Sigmoid colon (tissue), 7 donors: ENCODE results near the gene C10orf105. TPM values are rescaled to one million over a fixed set of nuclear protein-coding genes. Genes with fewer than 3 reads are reported as not detected.

Source experiments
- DNase-seq: peaks from one replicate; pipeline ENCODE4 v3.0.0-alpha.2; 2019
- H3K27ac ChIP-seq, 4 donors: fragments of 200-600 bp; sonication (generic); one replicate each; pipeline ENCODE4 v1.5.1; 2016 to 2019; ENCODE audit warnings: mild to moderate bottlenecking in 1 of 4
- H3K27me3 ChIP-seq, 3 donors: fragments of 200-600 bp; sonication (generic); one replicate each; pipeline ENCODE4 v1.5.1; 2019; ENCODE audit warnings: mild to moderate bottlenecking in 1 of 3
- H3K36me3 ChIP-seq, 4 donors: fragments of 200-600 bp; sonication (generic); one replicate each; pipeline ENCODE4 v1.5.1; 2016 to 2019
- H3K4me1 ChIP-seq, 4 donors: fragments of 200-600 bp; sonication (generic); one replicate each; pipeline ENCODE4 v1.5.1; 2017 to 2019
- H3K4me3 ChIP-seq, 4 donors: fragments of 200-600 bp; sonication (generic); one replicate each; pipeline ENCODE4 v1.5.1; 2017 to 2019; ENCODE audit warnings: mild to moderate bottlenecking in 2 of 4, moderate library complexity in 1 of 4
- H3K9me3 ChIP-seq, 4 donors: fragments of 200-600 bp in 3 of 4; sonication (generic) in 3 of 4; one replicate each; pipeline versions ENCODE4 v1.5.1 to v1.6.1; 2013 to 2019
- EP300 ChIP-seq, 4 donors: sonication (generic); formaldehyde crosslinking; IDR thresholded peaks; one replicate each; pipeline ENCODE4 v1.6.1; 2017; ENCODE audit warnings: antibody characterized with exemption in 4 of 4
- POLR2A ChIP-seq, 2 donors: fragments of 450-650 bp; IDR thresholded peaks; one replicate each; pipeline ENCODE4 v1.6.1; 2016; ENCODE audit warnings: antibody characterized with exemption in 2 of 2, mild to moderate bottlenecking in 2 of 2, moderate library complexity in 2 of 2
- POLR2AphosphoS5 ChIP-seq, 4 donors: sonication (generic); formaldehyde crosslinking; IDR thresholded peaks; one replicate each; pipeline ENCODE4 v1.6.1; 2017; ENCODE audit warnings: antibody characterized with exemption in 4 of 4
- WGBS, 2 donors: extraction: QIAGEN DNeasy Blood & Tissue Kit; methylation state at CpG; one replicate each; pipeline ENCODE4 v1.1.7; 2013; 5-methylcytosine and 5-hydroxymethylcytosine counted together
- intact Hi-C: fragments of 100-400 bp; cut with DNase I; formaldehyde crosslinking; loops from one replicate; pipeline ENCODE4 v1.15.1; 2023
- polyA plus RNA-seq, 3 donors: library from polyadenylated mRNA; stranded (reverse); fragments of 200-250 nt; gene quantifications; one replicate each; pipeline ENCODE4 v1.2.3, GENCODE V29; 2013
- total RNA-seq, 4 donors: library from RNA; depleted of rRNA; stranded (reverse); fragments of >200 nt; gene quantifications; one replicate each; pipeline ENCODE4 v1.1.0, GENCODE V29; 2016
- TF ChIP-seq, protein P1 (sequence below), 4 experiments: fragments of 450-650 bp in 3 of 4; fragments of 200-600 bp in 1 of 4; IDR thresholded peaks; one replicate each; pipeline ENCODE4 v1.5.1; 2016 to 2019; ENCODE audit warnings: antibody characterized with exemption in 4 of 4, mild to moderate bottlenecking in 3 of 4, moderate library complexity in 2 of 4
- donor health status: healthy with polysubstance abuse.
- donor health status: Bipolar disorder and iron deficiency.
- donor health status: healthy.

C10orf105 gene
- total and polyA plus RNA-seq, 7 donors: 0.25 to 0.55 TPM; not detected in 5

GRCh38 chr10:71683301-71683700 is 36.3 kb downstream of the C10orf105 start:
- WGBS, 2 donors: 81 to 87% methylated on average over 7 of the region's 7 CpGs
- TF ChIP-seq, protein P1, sequence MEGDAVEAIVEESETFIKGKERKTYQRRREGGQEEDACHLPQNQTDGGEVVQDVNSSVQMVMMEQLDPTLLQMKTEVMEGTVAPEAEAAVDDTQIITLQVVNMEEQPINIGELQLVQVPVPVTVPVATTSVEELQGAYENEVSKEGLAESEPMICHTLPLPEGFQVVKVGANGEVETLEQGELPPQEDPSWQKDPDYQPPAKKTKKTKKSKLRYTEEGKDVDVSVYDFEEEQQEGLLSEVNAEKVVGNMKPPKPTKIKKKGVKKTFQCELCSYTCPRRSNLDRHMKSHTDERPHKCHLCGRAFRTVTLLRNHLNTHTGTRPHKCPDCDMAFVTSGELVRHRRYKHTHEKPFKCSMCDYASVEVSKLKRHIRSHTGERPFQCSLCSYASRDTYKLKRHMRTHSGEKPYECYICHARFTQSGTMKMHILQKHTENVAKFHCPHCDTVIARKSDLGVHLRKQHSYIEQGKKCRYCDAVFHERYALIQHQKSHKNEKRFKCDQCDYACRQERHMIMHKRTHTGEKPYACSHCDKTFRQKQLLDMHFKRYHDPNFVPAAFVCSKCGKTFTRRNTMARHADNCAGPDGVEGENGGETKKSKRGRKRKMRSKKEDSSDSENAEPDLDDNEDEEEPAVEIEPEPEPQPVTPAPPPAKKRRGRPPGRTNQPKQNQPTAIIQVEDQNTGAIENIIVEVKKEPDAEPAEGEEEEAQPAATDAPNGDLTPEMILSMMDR (IDR thresholded peaks at IDR 0.05): no peak
- TF ChIP-seq EP300 (IDR thresholded peaks at IDR 0.05) (no peak), POLR2A (IDR thresholded peaks at IDR 0.05) (no peak), POLR2AphosphoS5 (IDR thresholded peaks at IDR 0.05) (no peak)
- no peak for DNase-seq
- Histone ChIP-seq H3K4me1 (no peaks in the 10 kb centered on the region), H3K9me3 (no peaks in the 10 kb centered on the region), H3K36me3 (no peaks in the 10 kb centered on the region), H3K27me3 (no peaks in the 10 kb centered on the region), H3K4me3 (no peak overlapping the region), H3K27ac (no peak overlapping the region)
- intact Hi-C loops: no loop called here

GRCh38 chr10:71681977-71682376 is 37.6 kb downstream of the C10orf105 start:
- Histone ChIP-seq H3K4me3 (no peak overlapping the region), H3K27me3 (no peaks in the 10 kb centered on the region), H3K4me1 (no peaks in the 10 kb centered on the region), H3K9me3 (no peaks in the 10 kb centered on the region), H3K36me3 (no peaks in the 10 kb centered on the region), H3K27ac (no peak overlapping the region)
- 89 to 90% methylated on average over 5 of the region's 5 CpGs for WGBS, 2 donors
- TF ChIP-seq POLR2AphosphoS5 (IDR thresholded peaks at IDR 0.05) (no peak), EP300 (IDR thresholded peaks at IDR 0.05) (no peak), POLR2A (IDR thresholded peaks at IDR 0.05) (no peak)
- TF ChIP-seq, protein P1 (IDR thresholded peaks at IDR 0.05): no peak
- intact Hi-C loops: no loop called here
- DNase-seq: no peak

GRCh38 chr10:71679425-71679824 is 40.2 kb downstream of the C10orf105 start:
- no peaks in the 10 kb centered on the region for H3K27me3 ChIP-seq
- no peak overlapping the region for H3K4me3 ChIP-seq
- 86 to 87% methylated on average over 9 of the region's 9 CpGs for WGBS, 2 donors
- H3K9me3 ChIP-seq: no peaks in the 10 kb centered on the region
- TF ChIP-seq, protein P1 (IDR thresholded peaks at IDR 0.05): no peak
- no peak for TF ChIP-seq POLR2AphosphoS5 (IDR thresholded peaks at IDR 0.05)
- no peak for TF ChIP-seq POLR2A (IDR thresholded peaks at IDR 0.05)
- no peak for TF ChIP-seq EP300 (IDR thresholded peaks at IDR 0.05)
- intact Hi-C loops: no loop called here
- DNase-seq: no peak
- H3K4me1 ChIP-seq: no peaks in the 10 kb centered on the region
- H3K27ac ChIP-seq: no peak overlapping the region
- H3K36me3 ChIP-seq: no peaks in the 10 kb centered on the region

DNA sequence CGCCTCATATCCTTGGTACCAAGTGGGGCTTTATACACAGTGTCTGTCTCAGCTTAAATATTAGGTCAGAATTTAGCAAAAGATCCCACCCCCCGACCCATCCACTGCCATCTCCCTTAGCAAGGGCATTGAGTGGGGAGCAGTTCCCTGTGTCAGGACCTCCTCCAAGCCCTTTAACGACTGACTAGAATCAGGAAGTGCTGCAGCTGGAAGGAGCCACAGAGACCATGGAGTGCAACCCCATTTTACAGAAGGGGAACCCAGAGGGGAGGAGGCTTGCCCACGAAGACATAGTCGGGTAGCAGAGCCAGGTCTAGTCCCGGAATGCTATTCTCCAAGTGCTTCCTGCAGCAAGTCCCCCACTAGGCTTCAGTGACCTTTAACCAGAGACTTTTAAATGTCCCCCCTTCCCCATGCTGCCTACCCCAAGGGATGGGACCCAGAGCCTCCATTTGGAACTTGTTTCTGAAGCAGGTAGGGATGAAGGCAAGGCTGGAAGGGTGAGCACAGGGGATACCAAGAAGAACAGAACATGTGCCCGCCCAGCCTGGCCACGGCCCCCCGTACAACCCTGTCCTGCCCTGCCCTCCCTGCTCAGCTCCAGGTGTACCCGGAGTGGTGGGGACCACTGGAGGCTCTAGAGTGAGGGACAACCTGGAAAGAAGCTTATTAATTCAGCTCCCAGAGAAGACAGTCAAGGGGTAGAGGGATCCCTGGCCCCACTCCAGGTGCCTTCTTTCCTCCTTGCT is 41.3 kb downstream of the C10orf105 start:
- 78 to 82% methylated on average over 10 of the region's 10 CpGs for WGBS, 2 donors
- Histone ChIP-seq H3K4me3 (no peak overlapping the region), H3K9me3 (no peaks in the 10 kb centered on the region), H3K4me1 (no peaks in the 10 kb centered on the region), H3K27ac (no peak overlapping the region), H3K27me3 (no peaks in the 10 kb centered on the region), H3K36me3 (no peaks in the 10 kb centered on the region)
- no peak for DNase-seq
- intact Hi-C loops: no loop called here
- TF ChIP-seq POLR2A (IDR thresholded peaks at IDR 0.05): no peak
- no peak for TF ChIP-seq EP300 (IDR thresholded peaks at IDR 0.05)
- no peak for TF ChIP-seq POLR2AphosphoS5 (IDR thresholded peaks at IDR 0.05)
- TF ChIP-seq, protein P1 (IDR thresholded peaks at IDR 0.05): no peak

DNA sequence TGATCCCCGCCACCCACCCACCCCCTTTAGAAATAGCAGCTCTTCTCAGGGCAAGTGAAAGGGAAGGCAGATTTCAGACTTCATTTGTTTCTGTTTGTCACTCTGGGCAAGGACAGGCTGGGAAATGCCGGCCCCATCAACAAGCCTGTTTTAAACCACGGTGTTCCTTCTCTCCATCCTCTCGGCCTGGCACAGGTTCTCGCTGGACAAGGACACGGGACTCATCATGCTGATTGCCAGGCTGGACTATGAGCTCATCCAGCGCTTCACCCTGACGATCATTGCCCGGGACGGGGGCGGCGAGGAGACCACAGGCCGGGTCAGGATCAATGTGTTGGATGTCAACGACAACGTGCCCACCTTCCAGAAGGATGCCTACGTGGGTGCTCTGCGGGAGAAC is 42.3 kb downstream of the C10orf105 start:
- no peaks in the 10 kb centered on the region for H3K27me3 ChIP-seq
- no peak overlapping the region for H3K27ac ChIP-seq
- 90 to 92% methylated on average over 17 of the region's 17 CpGs for WGBS, 2 donors
- no peaks in the 10 kb centered on the region for H3K4me1 ChIP-seq
- H3K36me3 ChIP-seq: no peaks in the 10 kb centered on the region
- intact Hi-C loops: no loop called here
- no peak for DNase-seq
- no peaks in the 10 kb centered on the region for H3K9me3 ChIP-seq
- H3K4me3 ChIP-seq: no peak overlapping the region
- TF ChIP-seq, protein P1 (IDR thresholded peaks at IDR 0.05): no peak
- TF ChIP-seq EP300 (IDR thresholded peaks at IDR 0.05) (no peak), POLR2A (IDR thresholded peaks at IDR 0.05) (no peak), POLR2AphosphoS5 (IDR thresholded peaks at IDR 0.05) (no peak)
